HG03045 (cell line): Measurements from ENCODE around the gene SMPDL3A.
A peak's percentile ranks its signal among the peaks of the same experiment; 100 is the strongest.
"Not testable (repeated sequence)": the region's sequence is repeated elsewhere in the genome, so short reads cannot be mapped to it uniquely, and the experiment has no call there.

Experiments
- ATAC-seq: cut with Tn5 transposase; IDR thresholded peaks from one replicate; pipeline ENCODE4 v1.9.1; 2021; ENCODE audit warnings: mild to moderate bottlenecking, moderate library complexity; ENCODE audit not compliant: unreplicated experiment

The SMPDL3A gene

GRCh38 chr6:122789182-122790027 lies at the start of gene SMPDL3A:
TSS of gene SMPDL3A (plus strand) at chr6:122789258. CDS start at chr6:122789347, 89 bp downstream.
- peak; percentile 65 for ATAC-seq

- ATAC-seq, result no peak
Measured at GRCh38 chr6:122740091-122740490, 49.0 kb upstream of the SMPDL3A start.

- ATAC-seq, result no peak
Measured at GRCh38 chr6:122740936-122741335, 48.1 kb upstream of the SMPDL3A start.

- not testable (repeated sequence) for ATAC-seq
Measured at GRCh38 chr6:122744247-122744646, 44.8 kb upstream of the SMPDL3A start.

GRCh38 chr6:122744856-122745255 lies 44.2 kb upstream of the SMPDL3A start:
- ATAC-seq, result not testable (repeated sequence)

- ATAC-seq, result no peak
Measured at GRCh38 chr6:122746688-122747087, 42.4 kb upstream of the SMPDL3A start.

GRCh38 chr6:122747573-122747972 lies 41.5 kb upstream of the SMPDL3A start:
- no peak for ATAC-seq

- not testable (repeated sequence) for ATAC-seq
Measured at GRCh38 chr6:122748945-122749344, 40.1 kb upstream of the SMPDL3A start.

- no peak for ATAC-seq
Measured at GRCh38 chr6:122749451-122750050, 39.5 kb upstream of the SMPDL3A start.

GRCh38 chr6:122751326-122751725 lies 37.7 kb upstream of the SMPDL3A start:
- ATAC-seq, result peak; percentile 78

- ATAC-seq, result no peak
Measured at GRCh38 chr6:122752459-122752858, 36.6 kb upstream of the SMPDL3A start.

GRCh38 chr6:122753000-122753687 lies 35.9 kb upstream of the SMPDL3A start:
- ATAC-seq, result no peak

GRCh38 chr6:122753688-122754056 lies 35.4 kb upstream of the SMPDL3A start:
- ATAC-seq, result no peak

GRCh38 chr6:122754191-122754731 lies 34.8 kb upstream of the SMPDL3A start:
- ATAC-seq, result no peak

- no peak for ATAC-seq
Measured at GRCh38 chr6:122755901-122756300, 33.2 kb upstream of the SMPDL3A start.

GRCh38 chr6:122758927-122759334 lies 30.1 kb upstream of the SMPDL3A start:
- ATAC-seq, result peak; percentile 99

GRCh38 chr6:122760330-122760729 lies 28.7 kb upstream of the SMPDL3A start:
- no peak for ATAC-seq

- ATAC-seq, result no peak
Measured at GRCh38 chr6:122766256-122766655, 22.8 kb upstream of the SMPDL3A start.

GRCh38 chr6:122770835-122771601 lies 18.0 kb upstream of the SMPDL3A start:
- ATAC-seq, result no peak

- ATAC-seq, result no peak
Measured at GRCh38 chr6:122772724-122773415, 16.2 kb upstream of the SMPDL3A start.
